WTC11 (cell line): ENCODE results near the gene KCNK7.

Source experiments
- ELF4 ChIP-seq: sonication (generic); formaldehyde crosslinking; IDR thresholded peaks from 2 replicates; pipeline ENCODE4 v1.8.1; 2022; ENCODE audit warnings: low read depth, mild to moderate bottlenecking, moderate library complexity, missing genetic modification reagents
- ETV6 ChIP-seq: sonication (generic); formaldehyde crosslinking; IDR thresholded peaks from 2 replicates; pipeline ENCODE4 v1.8.1; 2022; ENCODE audit warnings: mild to moderate bottlenecking, missing genetic modification reagents
- GABPB1 ChIP-seq: sonication (generic); formaldehyde crosslinking; IDR thresholded peaks from 2 replicates; pipeline ENCODE4 v1.8.1; 2023; ENCODE audit warnings: mild to moderate bottlenecking, missing genetic modification reagents
- NR1H2 ChIP-seq: sonication (generic); formaldehyde crosslinking; IDR thresholded peaks from 2 replicates; pipeline ENCODE4 v1.9.0; 2021; ENCODE audit warnings: mild to moderate bottlenecking, moderate library complexity, missing genetic modification reagents
- NR3C1 ChIP-seq: sonication (generic); formaldehyde crosslinking; conservative IDR thresholded peaks from 2 replicates; pipeline ENCODE4 v1.8.1; 2023; ENCODE audit warnings: low read depth, mild to moderate bottlenecking, missing genetic modification reagents
- SP1 ChIP-seq: sonication (generic); formaldehyde crosslinking; conservative IDR thresholded peaks from 2 replicates; pipeline ENCODE4 v1.8.1; 2022; ENCODE audit warnings: missing genetic modification reagents
- TF ChIP-seq, protein P1 (sequence below): sonication (generic); formaldehyde crosslinking; IDR thresholded peaks from 2 replicates; pipeline ENCODE4 v1.8.0; 2023; ENCODE audit warnings: mild to moderate bottlenecking, missing genetic modification reagents
- TF ChIP-seq, protein P2 (sequence below): sonication (generic); formaldehyde crosslinking; IDR thresholded peaks from 2 replicates; pipeline ENCODE4 v1.8.0; 2022; ENCODE audit warnings: mild to moderate bottlenecking, missing genetic modification reagents
- TF ChIP-seq, protein P3 (sequence below): sonication (generic); formaldehyde crosslinking; IDR thresholded peaks from 2 replicates; pipeline ENCODE4 v1.8.1; 2022; ENCODE audit warnings: low read depth, missing genetic modification reagents, borderline replicate concordance
- TF ChIP-seq, protein P4 (sequence below): fragments of 200-600 bp; IDR thresholded peaks from 2 replicates; pipeline ENCODE4 v1.8.0; 2022; ENCODE audit warnings: antibody characterized with exemption

DNA sequence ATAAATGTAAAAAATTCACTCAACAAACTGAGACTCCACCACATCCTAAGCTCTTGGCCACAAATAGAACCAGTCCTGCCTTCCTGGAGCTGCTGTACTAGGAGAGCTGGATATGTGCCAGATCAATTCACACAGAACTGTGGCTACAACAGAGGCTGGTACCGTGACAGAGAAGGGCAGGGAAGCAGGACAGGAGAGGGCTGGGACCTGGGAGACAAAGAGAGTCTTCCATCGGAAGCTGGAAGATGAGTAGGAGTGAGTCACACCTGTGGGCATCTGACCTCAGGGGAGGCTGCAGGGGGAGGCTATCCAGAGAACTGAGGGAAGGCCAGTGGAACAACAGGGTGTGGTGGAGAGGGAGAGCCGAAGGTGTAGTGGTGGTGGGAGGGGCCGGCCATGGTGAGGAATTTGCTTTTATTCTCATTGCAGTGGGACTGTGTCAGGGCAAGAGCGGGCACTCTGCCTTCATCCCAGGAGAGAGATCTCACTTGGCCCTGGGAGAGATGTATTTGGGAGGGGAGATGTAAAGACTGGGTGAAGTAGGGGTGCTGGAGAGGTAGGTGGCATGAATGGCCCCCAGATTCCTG is 35.6 kb downstream of the KCNK7 start:
- TF ChIP-seq GABPB1 (CRISPR knock-in tag): no peak
- TF ChIP-seq, protein P1, sequence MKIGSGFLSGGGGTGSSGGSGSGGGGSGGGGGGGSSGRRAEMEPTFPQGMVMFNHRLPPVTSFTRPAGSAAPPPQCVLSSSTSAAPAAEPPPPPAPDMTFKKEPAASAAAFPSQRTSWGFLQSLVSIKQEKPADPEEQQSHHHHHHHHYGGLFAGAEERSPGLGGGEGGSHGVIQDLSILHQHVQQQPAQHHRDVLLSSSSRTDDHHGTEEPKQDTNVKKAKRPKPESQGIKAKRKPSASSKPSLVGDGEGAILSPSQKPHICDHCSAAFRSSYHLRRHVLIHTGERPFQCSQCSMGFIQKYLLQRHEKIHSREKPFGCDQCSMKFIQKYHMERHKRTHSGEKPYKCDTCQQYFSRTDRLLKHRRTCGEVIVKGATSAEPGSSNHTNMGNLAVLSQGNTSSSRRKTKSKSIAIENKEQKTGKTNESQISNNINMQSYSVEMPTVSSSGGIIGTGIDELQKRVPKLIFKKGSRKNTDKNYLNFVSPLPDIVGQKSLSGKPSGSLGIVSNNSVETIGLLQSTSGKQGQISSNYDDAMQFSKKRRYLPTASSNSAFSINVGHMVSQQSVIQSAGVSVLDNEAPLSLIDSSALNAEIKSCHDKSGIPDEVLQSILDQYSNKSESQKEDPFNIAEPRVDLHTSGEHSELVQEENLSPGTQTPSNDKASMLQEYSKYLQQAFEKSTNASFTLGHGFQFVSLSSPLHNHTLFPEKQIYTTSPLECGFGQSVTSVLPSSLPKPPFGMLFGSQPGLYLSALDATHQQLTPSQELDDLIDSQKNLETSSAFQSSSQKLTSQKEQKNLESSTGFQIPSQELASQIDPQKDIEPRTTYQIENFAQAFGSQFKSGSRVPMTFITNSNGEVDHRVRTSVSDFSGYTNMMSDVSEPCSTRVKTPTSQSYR (CRISPR knock-in tag): no peak
- no peak for TF ChIP-seq ETV6 (CRISPR knock-in tag)
- TF ChIP-seq, protein P2, sequence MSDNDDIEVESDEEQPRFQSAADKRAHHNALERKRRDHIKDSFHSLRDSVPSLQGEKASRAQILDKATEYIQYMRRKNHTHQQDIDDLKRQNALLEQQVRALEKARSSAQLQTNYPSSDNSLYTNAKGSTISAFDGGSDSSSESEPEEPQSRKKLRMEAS: no peak
- TF ChIP-seq ELF4: no peak
- TF ChIP-seq NR3C1: no peak
- TF ChIP-seq, protein P3, sequence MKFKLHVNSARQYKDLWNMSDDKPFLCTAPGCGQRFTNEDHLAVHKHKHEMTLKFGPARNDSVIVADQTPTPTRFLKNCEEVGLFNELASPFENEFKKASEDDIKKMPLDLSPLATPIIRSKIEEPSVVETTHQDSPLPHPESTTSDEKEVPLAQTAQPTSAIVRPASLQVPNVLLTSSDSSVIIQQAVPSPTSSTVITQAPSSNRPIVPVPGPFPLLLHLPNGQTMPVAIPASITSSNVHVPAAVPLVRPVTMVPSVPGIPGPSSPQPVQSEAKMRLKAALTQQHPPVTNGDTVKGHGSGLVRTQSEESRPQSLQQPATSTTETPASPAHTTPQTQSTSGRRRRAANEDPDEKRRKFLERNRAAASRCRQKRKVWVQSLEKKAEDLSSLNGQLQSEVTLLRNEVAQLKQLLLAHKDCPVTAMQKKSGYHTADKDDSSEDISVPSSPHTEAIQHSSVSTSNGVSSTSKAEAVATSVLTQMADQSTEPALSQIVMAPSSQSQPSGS (CRISPR knock-in tag): no peak
- TF ChIP-seq SP1: no peak
- TF ChIP-seq, protein P4, sequence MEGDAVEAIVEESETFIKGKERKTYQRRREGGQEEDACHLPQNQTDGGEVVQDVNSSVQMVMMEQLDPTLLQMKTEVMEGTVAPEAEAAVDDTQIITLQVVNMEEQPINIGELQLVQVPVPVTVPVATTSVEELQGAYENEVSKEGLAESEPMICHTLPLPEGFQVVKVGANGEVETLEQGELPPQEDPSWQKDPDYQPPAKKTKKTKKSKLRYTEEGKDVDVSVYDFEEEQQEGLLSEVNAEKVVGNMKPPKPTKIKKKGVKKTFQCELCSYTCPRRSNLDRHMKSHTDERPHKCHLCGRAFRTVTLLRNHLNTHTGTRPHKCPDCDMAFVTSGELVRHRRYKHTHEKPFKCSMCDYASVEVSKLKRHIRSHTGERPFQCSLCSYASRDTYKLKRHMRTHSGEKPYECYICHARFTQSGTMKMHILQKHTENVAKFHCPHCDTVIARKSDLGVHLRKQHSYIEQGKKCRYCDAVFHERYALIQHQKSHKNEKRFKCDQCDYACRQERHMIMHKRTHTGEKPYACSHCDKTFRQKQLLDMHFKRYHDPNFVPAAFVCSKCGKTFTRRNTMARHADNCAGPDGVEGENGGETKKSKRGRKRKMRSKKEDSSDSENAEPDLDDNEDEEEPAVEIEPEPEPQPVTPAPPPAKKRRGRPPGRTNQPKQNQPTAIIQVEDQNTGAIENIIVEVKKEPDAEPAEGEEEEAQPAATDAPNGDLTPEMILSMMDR: no peak
- no peak for TF ChIP-seq NR1H2 (CRISPR knock-in tag)
